ENCODE data around the gene RTN4R. TPM values are rescaled to one million over a fixed set of nuclear protein-coding genes. Genes with fewer than 3 reads are reported as not detected.
"Not testable (repeated sequence)": the region's sequence is repeated elsewhere in the genome, so short reads cannot be mapped to it uniquely, and the experiment has no call there.

RTN4R gene
- total and polyA plus RNA-seq, 9 of the 15 experiments (the other 6 are each of a cell fraction or from before 2014, with no cell fraction given), result 0.04 to 2.8 (median 1.4) TPM; not detected in 3

DNA sequence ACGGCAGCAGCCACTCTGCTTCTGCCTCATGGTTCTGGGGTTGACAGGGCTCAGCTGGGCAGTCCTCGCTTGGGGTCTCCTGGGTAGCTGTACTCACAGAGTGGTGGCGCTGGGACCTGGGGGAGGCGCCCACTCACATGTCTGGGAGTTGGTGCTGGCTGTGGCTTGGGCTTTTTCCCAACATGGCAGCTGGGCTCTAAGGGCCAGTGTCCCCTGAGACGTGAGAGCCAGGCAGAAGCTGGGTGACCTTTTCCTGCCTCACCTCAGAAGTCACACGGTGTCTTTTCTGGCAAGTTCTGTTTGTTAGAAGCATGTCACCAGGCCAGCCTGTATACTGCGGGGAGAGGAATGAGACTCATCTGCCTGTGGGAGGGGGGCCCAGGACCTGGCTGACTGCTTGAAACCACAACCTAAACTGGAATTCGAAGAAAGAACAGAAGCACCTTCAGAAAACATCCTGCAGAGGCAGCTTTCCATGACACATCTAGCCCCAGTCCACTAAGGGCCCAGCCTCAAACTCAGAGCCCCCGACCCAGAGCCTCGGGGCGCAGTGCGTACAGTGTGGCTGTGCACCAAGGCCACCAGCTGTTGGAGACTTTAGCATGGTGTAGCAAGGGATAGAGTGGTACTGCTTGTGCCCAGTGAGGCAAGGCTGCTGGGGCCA, 37.2 kb upstream of the RTN4R start:
- BruUV-seq (replicated peaks); H3K27ac ChIP-seq (ENCODE audit: extremely low read depth, low read depth, low read length); H4K20me1 ChIP-seq (replicated peaks; ENCODE audit: control insufficient read depth, insufficient read depth, low read length); H3K79me2 ChIP-seq (ENCODE audit: control insufficient read depth, insufficient read depth, low read length); H3K36me3 ChIP-seq (ENCODE audit: control insufficient read depth, insufficient read depth, low read length); intact Hi-C loops (cut with micrococcal nuclease); H2AFZ ChIP-seq (ENCODE audit: low read depth, low read length); H3K9me1 ChIP-seq (ENCODE audit: control insufficient read depth, insufficient read depth, low read length); H3K4me3 ChIP-seq; H3K9me3 ChIP-seq (replicated peaks; ENCODE audit: control insufficient read depth, insufficient read depth, low read depth, low read length); H3K4me2 ChIP-seq (ENCODE audit: insufficient read depth, low read length): not testable (repeated sequence)
- TF ChIP-seq RBBP5 (IDR thresholded peaks at IDR 0.05; ENCODE audit: borderline replicate concordance, insufficient read depth, low read length, poor library complexity, severe bottlenecking) (peak; percentile 29), E2F1 (CRISPR knock-in tag; IDR thresholded peaks at IDR 0.05) (0 out of 2 replicates have a peak, but pooled peaks have one; percentile 25)
- TF ChIP-seq, protein P1, sequence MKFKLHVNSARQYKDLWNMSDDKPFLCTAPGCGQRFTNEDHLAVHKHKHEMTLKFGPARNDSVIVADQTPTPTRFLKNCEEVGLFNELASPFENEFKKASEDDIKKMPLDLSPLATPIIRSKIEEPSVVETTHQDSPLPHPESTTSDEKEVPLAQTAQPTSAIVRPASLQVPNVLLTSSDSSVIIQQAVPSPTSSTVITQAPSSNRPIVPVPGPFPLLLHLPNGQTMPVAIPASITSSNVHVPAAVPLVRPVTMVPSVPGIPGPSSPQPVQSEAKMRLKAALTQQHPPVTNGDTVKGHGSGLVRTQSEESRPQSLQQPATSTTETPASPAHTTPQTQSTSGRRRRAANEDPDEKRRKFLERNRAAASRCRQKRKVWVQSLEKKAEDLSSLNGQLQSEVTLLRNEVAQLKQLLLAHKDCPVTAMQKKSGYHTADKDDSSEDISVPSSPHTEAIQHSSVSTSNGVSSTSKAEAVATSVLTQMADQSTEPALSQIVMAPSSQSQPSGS (CRISPR knock-in tag; IDR thresholded peaks at IDR 0.05), result 0 out of 2 replicates have a peak, but pooled peaks have one; percentile 4
- TF ChIP-seq, protein P2, sequence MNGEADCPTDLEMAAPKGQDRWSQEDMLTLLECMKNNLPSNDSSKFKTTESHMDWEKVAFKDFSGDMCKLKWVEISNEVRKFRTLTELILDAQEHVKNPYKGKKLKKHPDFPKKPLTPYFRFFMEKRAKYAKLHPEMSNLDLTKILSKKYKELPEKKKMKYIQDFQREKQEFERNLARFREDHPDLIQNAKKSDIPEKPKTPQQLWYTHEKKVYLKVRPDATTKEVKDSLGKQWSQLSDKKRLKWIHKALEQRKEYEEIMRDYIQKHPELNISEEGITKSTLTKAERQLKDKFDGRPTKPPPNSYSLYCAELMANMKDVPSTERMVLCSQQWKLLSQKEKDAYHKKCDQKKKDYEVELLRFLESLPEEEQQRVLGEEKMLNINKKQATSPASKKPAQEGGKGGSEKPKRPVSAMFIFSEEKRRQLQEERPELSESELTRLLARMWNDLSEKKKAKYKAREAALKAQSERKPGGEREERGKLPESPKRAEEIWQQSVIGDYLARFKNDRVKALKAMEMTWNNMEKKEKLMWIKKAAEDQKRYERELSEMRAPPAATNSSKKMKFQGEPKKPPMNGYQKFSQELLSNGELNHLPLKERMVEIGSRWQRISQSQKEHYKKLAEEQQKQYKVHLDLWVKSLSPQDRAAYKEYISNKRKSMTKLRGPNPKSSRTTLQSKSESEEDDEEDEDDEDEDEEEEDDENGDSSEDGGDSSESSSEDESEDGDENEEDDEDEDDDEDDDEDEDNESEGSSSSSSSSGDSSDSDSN (IDR thresholded peaks at IDR 0.05; ENCODE audit: borderline replicate concordance in 1 of 2, low read depth in 2 of 2, low read length in 2 of 2), result 0 out of 4 replicates have a peak, but pooled peaks of 1 of the 2 experiments have one; percentile 16
- POLR2A ChIA-PET, result interaction anchor here (3.8 kb wide), 1 partner anchor 15 kb away, joined by 19 read pairs; the partner anchor contains the start of gene DGCR6L
- WGBS (ENCODE audit: insufficient coverage, low coverage, missing lambda C conversion rate), result 26% methylated on average over 12 of the region's 12 CpGs
- Histone ChIP-seq H3K4me1 (replicated peaks in 1 of 2; ENCODE audit: control insufficient read depth in 2 of 2, insufficient read depth in 2 of 2, low read length in 2 of 2) (peaks cover 0 to 29% of the 10 kb centered on the region in 2 experiments; a peak in 2 of 5 replicates), H3K9ac (ENCODE audit: insufficient read depth in 1 of 2, low read depth in 2 of 2, low read length in 2 of 2) (peak overlapping the region in 1 of 2 experiments; percentile 66; a peak in 2 of 4 replicates), H3K27me3 (ENCODE audit: control insufficient read depth in 2 of 2, insufficient read depth in 2 of 2, low read length in 2 of 2) (peaks cover 54 to 88% of the 10 kb centered on the region in 2 experiments; a peak in 4 of 5 replicates)
- DNase-seq (ENCODE audit: extremely low read depth in 1 of 4, low spot score in 3 of 4), result peak in 1 of 4 experiments; percentile 27
- ATAC-seq, result peak; percentile 2; the same call in 2 of the 3 replicates
- CTCF ChIA-PET (ENCODE audit: low intra/inter-chr PET ratio), result interaction anchor here (0.6 kb wide), 1 partner anchor 165 kb away, joined by 6 read pairs; no protein-coding TSS in a partner anchor
- in situ Hi-C loops (cut with MboI), result loop anchor here (25.0 kb wide), 1 partner anchor 1893 kb away; no protein-coding TSS in a partner anchor
- FAIRE-seq, result peak; percentile 35

Measured in K562 (cell line).